Progenitor cell of endocrine pancreas (in vitro differentiated cells): ENCODE data around the gene TAF7. TPM values are rescaled to one million over a fixed set of nuclear protein-coding genes. Genes with fewer than 3 reads are reported as not detected.
"Not testable (repeated sequence)": the region's sequence is repeated elsewhere in the genome, so short reads cannot be mapped to it uniquely, and the experiment has no call there.

ENCODE experiments used
- DNase-seq: peaks from one replicate; pipeline ENCODE4 v3.0.0; 2021; ENCODE audit warnings: low spot score; ENCODE audit not compliant: unreplicated experiment
- H3K27ac Mint-ChIP-seq: 2 replicates; pipeline ENCODE4 v1.8.0; 2021; ENCODE audit warnings: mild to moderate bottlenecking, moderate library complexity, mixed read lengths
- H3K27me3 Mint-ChIP-seq: 2 replicates; pipeline ENCODE4 v1.8.0; 2021; ENCODE audit warnings: mixed read lengths
- H3K36me3 Mint-ChIP-seq: 2 replicates; pipeline ENCODE4 v1.8.0; 2022; ENCODE audit warnings: mixed read lengths; ENCODE audit not compliant: insufficient read depth
- H3K4me1 Mint-ChIP-seq: 2 replicates; pipeline ENCODE4 v1.8.0; 2021; ENCODE audit warnings: low read depth, mixed read lengths
- H3K4me3 Mint-ChIP-seq: 2 replicates; pipeline ENCODE4 v1.8.0; 2021; ENCODE audit warnings: low read depth, mild to moderate bottlenecking, moderate library complexity, mixed read lengths
- H3K9me3 Mint-ChIP-seq: 2 replicates; pipeline ENCODE4 v1.8.0; 2021; ENCODE audit warnings: low read depth, mixed read lengths
- total RNA-seq: library from RNA; stranded (reverse); gene quantifications from 2 replicates; pipeline ENCODE4 v1.2.1, GENCODE V29; 2021
- TF ChIP-seq, protein P1 (sequence below): fragments of 200-600 bp; sonication (generic); IDR thresholded peaks from one replicate; pipeline ENCODE4 v1.5.0; 2021; ENCODE audit warnings: antibody characterized with exemption, mild to moderate bottlenecking; ENCODE audit not compliant: unreplicated experiment

The TAF7 gene
- total RNA-seq, 1 donor from 2014 or later = 95.6 TPM

DNA sequence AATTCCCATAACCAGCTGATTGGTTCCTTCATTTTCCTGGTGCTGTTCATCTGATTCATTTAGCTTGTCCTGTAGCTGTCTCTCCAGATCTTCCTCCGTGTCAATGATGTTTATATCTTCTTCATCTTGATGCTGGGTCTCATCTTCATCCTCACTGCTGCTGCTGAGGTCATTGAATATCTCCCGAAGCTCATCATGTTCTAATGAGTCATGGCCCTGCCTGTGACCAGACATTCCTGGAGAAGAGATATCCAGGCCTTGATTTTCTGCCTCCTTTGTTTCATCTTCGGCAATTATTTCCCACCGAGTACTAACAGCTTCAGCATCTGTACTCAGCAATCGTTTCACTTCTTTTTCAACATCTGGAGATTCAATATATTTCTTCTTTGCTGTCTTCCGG is 1.4 kb downstream of the TAF7 start:
- peak overlapping the region; percentile 100 for H3K27ac Mint-ChIP-seq
- no peaks in the 10 kb centered on the region for H3K4me1 Mint-ChIP-seq
- H3K9me3 Mint-ChIP-seq = peaks cover 53% of the 10 kb centered on the region

DNA sequence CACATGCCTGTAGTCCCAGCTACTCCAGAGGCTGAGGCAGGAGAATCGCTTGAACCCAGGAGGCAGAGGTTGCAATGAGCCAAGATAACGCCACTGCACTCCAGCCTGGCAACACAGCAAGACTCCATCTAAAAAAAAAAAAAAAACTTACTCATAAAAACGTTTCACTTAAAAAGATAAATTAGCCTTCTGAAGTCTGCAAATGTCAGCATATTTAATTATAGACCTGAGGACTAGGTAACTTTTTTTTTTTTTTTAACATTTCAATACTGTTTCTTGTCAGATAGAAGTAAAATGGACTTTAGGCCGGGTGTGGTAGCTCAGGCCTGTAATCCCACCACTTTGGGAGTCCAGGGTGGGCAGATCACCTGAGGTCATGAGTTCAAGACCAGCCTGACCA is 3.6 kb downstream of the TAF7 start:
- peaks cover 62% of the 10 kb centered on the region for H3K9me3 Mint-ChIP-seq
- peaks cover 81% of the 10 kb centered on the region for H3K36me3 Mint-ChIP-seq
- not testable (repeated sequence) for DNase-seq, H3K4me3 Mint-ChIP-seq, H3K27me3 Mint-ChIP-seq, H3K4me1 Mint-ChIP-seq
- H3K27ac Mint-ChIP-seq = peak overlapping the region; percentile 64

More for the DNA sequence above, 1.4 kb downstream of the TAF7 start:
- no peaks in the 10 kb centered on the region for H3K27me3 Mint-ChIP-seq
- peak overlapping the region; percentile 99 for H3K4me3 Mint-ChIP-seq
- H3K36me3 Mint-ChIP-seq = peaks cover 64% of the 10 kb centered on the region
- TF ChIP-seq, protein P1, sequence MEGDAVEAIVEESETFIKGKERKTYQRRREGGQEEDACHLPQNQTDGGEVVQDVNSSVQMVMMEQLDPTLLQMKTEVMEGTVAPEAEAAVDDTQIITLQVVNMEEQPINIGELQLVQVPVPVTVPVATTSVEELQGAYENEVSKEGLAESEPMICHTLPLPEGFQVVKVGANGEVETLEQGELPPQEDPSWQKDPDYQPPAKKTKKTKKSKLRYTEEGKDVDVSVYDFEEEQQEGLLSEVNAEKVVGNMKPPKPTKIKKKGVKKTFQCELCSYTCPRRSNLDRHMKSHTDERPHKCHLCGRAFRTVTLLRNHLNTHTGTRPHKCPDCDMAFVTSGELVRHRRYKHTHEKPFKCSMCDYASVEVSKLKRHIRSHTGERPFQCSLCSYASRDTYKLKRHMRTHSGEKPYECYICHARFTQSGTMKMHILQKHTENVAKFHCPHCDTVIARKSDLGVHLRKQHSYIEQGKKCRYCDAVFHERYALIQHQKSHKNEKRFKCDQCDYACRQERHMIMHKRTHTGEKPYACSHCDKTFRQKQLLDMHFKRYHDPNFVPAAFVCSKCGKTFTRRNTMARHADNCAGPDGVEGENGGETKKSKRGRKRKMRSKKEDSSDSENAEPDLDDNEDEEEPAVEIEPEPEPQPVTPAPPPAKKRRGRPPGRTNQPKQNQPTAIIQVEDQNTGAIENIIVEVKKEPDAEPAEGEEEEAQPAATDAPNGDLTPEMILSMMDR = no peak
- no peak for DNase-seq

DNA sequence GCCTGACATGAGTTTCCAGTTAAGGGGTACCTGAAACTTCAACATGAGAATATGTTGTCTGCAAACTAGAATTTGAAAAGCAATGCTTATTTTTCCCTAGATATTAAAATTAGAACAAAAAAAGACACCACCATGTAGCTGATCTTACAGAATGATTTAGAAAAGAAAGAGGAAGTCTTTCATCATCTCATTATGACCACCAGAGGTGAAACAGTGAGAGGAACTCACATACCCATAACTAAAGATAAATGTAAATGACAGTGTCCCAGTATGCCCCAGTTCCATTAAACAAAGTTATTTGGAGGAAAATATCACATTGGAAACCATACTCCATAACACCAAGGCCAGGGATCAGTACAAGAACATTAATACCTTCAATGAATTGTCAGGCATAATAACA is 6.9 kb downstream of the TAF7 start:
- H3K4me1 Mint-ChIP-seq = no peaks in the 10 kb centered on the region
- TF ChIP-seq, protein P1 = no peak
- peaks cover 81% of the 10 kb centered on the region for H3K36me3 Mint-ChIP-seq
- DNase-seq = no peak
- peaks cover 55% of the 10 kb centered on the region for H3K9me3 Mint-ChIP-seq
- no peak overlapping the region for H3K4me3 Mint-ChIP-seq
- no peaks in the 10 kb centered on the region for H3K27me3 Mint-ChIP-seq
- no peak overlapping the region for H3K27ac Mint-ChIP-seq

DNA sequence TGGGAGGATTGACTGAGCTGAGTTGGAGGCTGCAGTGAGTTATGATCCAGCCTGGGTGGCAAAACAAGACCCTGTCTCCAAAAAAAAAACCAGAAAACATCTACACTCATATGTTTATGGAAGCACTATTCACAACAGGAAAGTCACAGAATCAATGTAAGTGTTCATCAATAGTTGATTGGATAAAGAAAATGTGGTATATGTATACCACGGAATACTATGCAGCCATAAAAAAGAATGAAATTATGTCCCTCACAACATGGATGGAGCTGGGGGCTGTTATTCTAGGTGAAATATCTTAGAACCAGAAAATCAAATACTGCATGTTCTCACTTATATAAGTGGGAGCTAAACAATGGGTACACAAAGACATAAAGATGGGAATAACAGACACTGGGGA is 14.0 kb downstream of the TAF7 start:
- peaks cover 67% of the 10 kb centered on the region for H3K36me3 Mint-ChIP-seq
- no peaks in the 10 kb centered on the region for H3K27me3 Mint-ChIP-seq
- DNase-seq = no peak
- H3K4me1 Mint-ChIP-seq = no peaks in the 10 kb centered on the region
- no peak overlapping the region for H3K27ac Mint-ChIP-seq
- TF ChIP-seq, protein P1 = no peak
- H3K9me3 Mint-ChIP-seq = peaks cover 53% of the 10 kb centered on the region
- no peak overlapping the region for H3K4me3 Mint-ChIP-seq

DNA sequence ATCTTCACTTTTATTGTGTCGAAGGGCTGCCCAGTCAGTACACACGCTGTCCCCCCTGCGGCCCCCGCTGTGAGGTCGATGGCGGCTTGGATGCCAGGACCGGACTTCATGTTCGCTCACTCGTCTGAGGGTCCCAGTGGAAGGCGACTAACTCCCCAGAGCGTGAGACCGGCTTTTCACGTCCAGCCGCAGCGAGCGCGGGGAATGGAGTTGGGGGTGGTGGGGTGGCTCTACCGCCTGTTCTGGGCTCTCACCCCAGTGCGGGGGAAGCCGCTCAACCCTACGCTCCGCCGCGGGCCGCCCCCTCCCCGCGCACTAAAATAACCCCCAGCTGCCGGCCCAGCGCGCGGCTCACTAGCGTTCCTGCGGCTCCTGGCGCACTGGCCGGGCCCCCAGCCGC is 16.8 kb downstream of the TAF7 start, which contains the start of gene SLC25A2:
Gene SLC25A2 (minus strand): TSS at position 294 of the 400 bp plus-strand sequence. CDS start 184 bp downstream, at position 110.
- no peaks in the 10 kb centered on the region for H3K27me3 Mint-ChIP-seq
- no peak within 1 kb of the TSS for H3K27ac Mint-ChIP-seq
- H3K36me3 Mint-ChIP-seq = peaks cover 55% of the 10 kb centered on the region
- H3K4me3 Mint-ChIP-seq = no peak within 1 kb of the TSS
- no peak for DNase-seq
- TF ChIP-seq, protein P1 = no peak
- H3K4me1 Mint-ChIP-seq = no peaks in the 10 kb centered on the region
- H3K9me3 Mint-ChIP-seq = peaks cover 45% of the 10 kb centered on the region

DNA sequence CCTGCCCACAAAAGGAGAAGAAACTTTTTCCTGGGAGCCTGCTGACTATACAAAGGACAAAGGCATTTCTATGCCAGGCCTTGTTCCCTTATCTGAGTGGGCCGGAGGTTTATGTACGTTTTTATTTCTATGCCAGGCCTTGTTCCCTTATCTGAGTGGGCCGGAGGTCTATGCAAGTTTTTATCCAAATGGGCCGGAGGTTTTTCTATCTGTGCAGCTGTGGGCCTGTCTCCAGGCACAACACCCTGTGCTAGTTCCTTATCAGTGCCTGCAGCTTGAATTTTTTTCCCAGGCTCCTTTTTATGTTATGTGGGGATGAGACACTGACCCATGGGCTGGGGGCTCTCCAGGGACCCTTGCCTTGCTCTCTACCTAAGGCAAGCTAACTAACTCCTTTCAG is 22.2 kb downstream of the TAF7 start:
- peak overlapping the region; percentile 44 for H3K27ac Mint-ChIP-seq
- H3K36me3 Mint-ChIP-seq = peaks cover 36% of the 10 kb centered on the region
- H3K9me3 Mint-ChIP-seq = peaks cover 25% of the 10 kb centered on the region
- H3K4me3 Mint-ChIP-seq = no peak overlapping the region
- no peaks in the 10 kb centered on the region for H3K27me3 Mint-ChIP-seq
- H3K4me1 Mint-ChIP-seq = peaks cover 5% of the 10 kb centered on the region
- no peak for DNase-seq
- TF ChIP-seq, protein P1 = no peak
